Mesenchymal stem cell (in vitro differentiated cells and primary cell): ENCODE data around the gene DOCK2.
A peak's percentile ranks its signal among the peaks of the same experiment; 100 is the strongest.

Experiments
- DNase-seq: peaks from one replicate; pipeline ENCODE4 v3.0.0-alpha.2; 2013
- H2AFZ ChIP-seq: one replicate; pipeline ENCODE4 v1.6.1; 2013; ENCODE audit warnings: low read depth, mild to moderate bottlenecking, control low read depth, inconsistent platforms, low read length, moderate library complexity
- H2AK5ac ChIP-seq: 2 replicates; pipeline ENCODE4 v1.6.1; 2013; ENCODE audit warnings: low read length, moderate library complexity, mild to moderate bottlenecking, inconsistent platforms; ENCODE audit not compliant: severe bottlenecking
- H2BK120ac ChIP-seq: one replicate; pipeline ENCODE4 v1.6.1; 2013; ENCODE audit warnings: low read depth, mild to moderate bottlenecking, inconsistent platforms, low read length, moderate library complexity
- H2BK12ac ChIP-seq, 2 experiments: one replicate each; pipeline ENCODE4 v1.6.1; 2013; ENCODE audit warnings: inconsistent platforms in 2 of 2, low read length in 2 of 2, mild to moderate bottlenecking in 2 of 2, moderate library complexity in 2 of 2, control low read depth in 1 of 2
- H2BK15ac ChIP-seq: one replicate; pipeline ENCODE4 v1.6.1; 2013; ENCODE audit warnings: mild to moderate bottlenecking, low read depth, inconsistent platforms; ENCODE audit not compliant: poor library complexity, severe bottlenecking
- H2BK5ac ChIP-seq: 2 replicates; pipeline ENCODE4 v1.6.1; 2013; ENCODE audit warnings: low read depth, mild to moderate bottlenecking, low read length, control low read depth, inconsistent platforms; ENCODE audit not compliant: poor library complexity, severe bottlenecking
- H3K14ac ChIP-seq, 2 experiments: one replicate each; pipeline ENCODE4 v1.6.1; 2013; ENCODE audit warnings: inconsistent platforms in 2 of 2, low read length in 2 of 2, control low read depth in 1 of 2, mild to moderate bottlenecking in 1 of 2, moderate library complexity in 1 of 2
- H3K18ac ChIP-seq, 2 experiments: one replicate each; pipeline ENCODE4 v1.6.1; 2013; ENCODE audit warnings: inconsistent platforms in 2 of 2, low read length in 2 of 2, control low read depth in 1 of 2, low read depth in 1 of 2, mild to moderate bottlenecking in 1 of 2
- H3K23ac ChIP-seq, 2 experiments: one replicate each; pipeline ENCODE4 v1.6.1; 2013; ENCODE audit warnings: inconsistent platforms in 2 of 2, low read length in 2 of 2, mild to moderate bottlenecking in 2 of 2, moderate library complexity in 2 of 2, control low read depth in 1 of 2
- H3K27ac ChIP-seq: 2 replicates; pipeline ENCODE4 v1.5.1; 2013; ENCODE audit warnings: mild to moderate bottlenecking, moderate library complexity, low read length, control low read depth, inconsistent platforms; ENCODE audit not compliant: poor library complexity, severe bottlenecking
- H3K27me3 ChIP-seq, 2 experiments: 2 replicates each; pipeline versions ENCODE4 v1.6.1 to v1.7.0; 2013; ENCODE audit warnings: low read length in 2 of 2, mild to moderate bottlenecking in 2 of 2, moderate library complexity in 2 of 2, control low read depth in 1 of 2, inconsistent platforms in 1 of 2; ENCODE audit not compliant: control insufficient read depth in 1 of 2, insufficient read depth in 1 of 2
- H3K36me3 ChIP-seq, 2 experiments: 2 replicates each; pipeline versions ENCODE4 v1.6.1 to v1.7.0; 2013; ENCODE audit warnings: low read length in 2 of 2, control low read depth in 1 of 2, inconsistent platforms in 1 of 2, low read depth in 1 of 2, mild to moderate bottlenecking in 1 of 2; ENCODE audit not compliant: insufficient read depth in 2 of 2, control insufficient read depth in 1 of 2
- H3K4ac ChIP-seq, 2 experiments: one replicate each; pipeline ENCODE4 v1.6.1; 2013; ENCODE audit warnings: inconsistent platforms in 2 of 2, low read length in 2 of 2, mild to moderate bottlenecking in 2 of 2, moderate library complexity in 2 of 2, control low read depth in 1 of 2, low read depth in 1 of 2
- H3K4me1 ChIP-seq: 2 replicates; pipeline ENCODE4 v1.6.1; 2013; ENCODE audit warnings: low read depth, low read length, control low read depth; ENCODE audit not compliant: control insufficient read depth, insufficient read depth
- H3K4me2 ChIP-seq: 2 replicates; pipeline ENCODE4 v1.6.1; 2013; ENCODE audit warnings: low read length, mild to moderate bottlenecking, inconsistent platforms; ENCODE audit not compliant: poor library complexity, severe bottlenecking
- H3K4me3 ChIP-seq, 2 experiments: 2 replicates each; pipeline versions ENCODE4 v1.5.1 to v1.7.0; 2013; ENCODE audit warnings: low read length in 2 of 2, mild to moderate bottlenecking in 2 of 2, control low read depth in 1 of 2, low read depth in 1 of 2; ENCODE audit not compliant: insufficient read depth in 1 of 2
- H3K79me1 ChIP-seq: replicated peaks from 2 replicates; pipeline ENCODE4 v1.6.1; 2013; ENCODE audit warnings: mild to moderate bottlenecking, control low read depth, low read length, inconsistent platforms; ENCODE audit not compliant: poor library complexity, severe bottlenecking
- H3K9ac ChIP-seq: 2 replicates; pipeline ENCODE4 v1.7.0; 2013; ENCODE audit warnings: mild to moderate bottlenecking, low read length, moderate library complexity
- H3K9me3 ChIP-seq: 2 replicates; pipeline ENCODE4 v1.7.0; 2013; ENCODE audit warnings: mild to moderate bottlenecking, low read length; ENCODE audit not compliant: control insufficient read depth
- H4K8ac ChIP-seq: one replicate; pipeline ENCODE4 v1.6.1; 2013; ENCODE audit warnings: inconsistent platforms, mild to moderate bottlenecking, low read length, moderate library complexity
- H4K91ac ChIP-seq: one replicate; pipeline ENCODE4 v1.6.1; 2013; ENCODE audit warnings: mild to moderate bottlenecking, low read length, inconsistent platforms
- WGBS: methylation state at CpG from one replicate; pipeline ENCODE4 v1.1.7; 2013; ENCODE audit warnings: mixed read lengths; 5-methylcytosine and 5-hydroxymethylcytosine counted together

Gene DOCK2

DNA sequence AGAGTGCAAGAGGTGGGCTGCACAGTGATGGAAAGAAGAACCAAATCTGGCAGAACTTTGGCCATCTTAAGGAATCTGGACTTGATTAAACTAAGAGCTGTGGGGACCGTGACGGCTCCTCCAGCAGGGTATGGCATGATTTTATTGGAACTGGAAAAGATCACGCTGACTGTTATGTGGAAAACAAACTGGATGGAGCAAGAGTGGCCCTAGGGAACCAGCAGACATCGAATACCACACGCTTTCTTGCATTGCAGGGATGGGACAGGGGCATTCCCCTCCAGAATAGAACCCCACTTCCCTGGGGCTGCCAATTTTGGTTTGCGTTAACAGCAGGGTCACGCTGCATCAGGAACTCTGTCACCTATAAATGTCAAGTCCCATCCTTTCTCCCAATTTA lies 304.5 kb downstream of the DOCK2 start:
- no peak overlapping the region for H3K27ac ChIP-seq
- DNase-seq: no peak
- no peak overlapping the region for H4K91ac ChIP-seq
- no peaks in the 10 kb centered on the region for H3K36me3 ChIP-seq
- H3K27me3 ChIP-seq: no peaks in the 10 kb centered on the region
- no peak overlapping the region for H2BK12ac ChIP-seq
- no peak overlapping the region for H3K23ac ChIP-seq
- no peak overlapping the region for H3K18ac ChIP-seq
- H3K79me1 ChIP-seq: peaks cover 18% of the 10 kb centered on the region
- no peak overlapping the region for H2BK120ac ChIP-seq
- no peaks in the 10 kb centered on the region for H3K9me3 ChIP-seq
- no peak overlapping the region for H3K4ac ChIP-seq
- no peak overlapping the region for H3K14ac ChIP-seq
- WGBS: 97% methylated on average over 7 of the region's 7 CpGs
- no peak overlapping the region for H2AK5ac ChIP-seq
- H2AFZ ChIP-seq: no peak overlapping the region
- no peak overlapping the region for H4K8ac ChIP-seq
- peaks cover 10% of the 10 kb centered on the region for H3K4me1 ChIP-seq
- H2BK5ac ChIP-seq: no peak overlapping the region
- H2BK15ac ChIP-seq: no peak overlapping the region
- no peak overlapping the region for H3K4me2 ChIP-seq
- H3K9ac ChIP-seq: peak overlapping the region; percentile 66
- H3K4me3 ChIP-seq: peak overlapping the region in 1 of 2 experiments; percentile 17

- Histone ChIP-seq H3K23ac (peak overlapping the region in 1 of 2 experiments; percentile 63), H2BK120ac (no peak overlapping the region), H3K4me1 (peaks cover 11% of the 10 kb centered on the region), H3K9me3 (no peaks in the 10 kb centered on the region), H3K18ac (no peak overlapping the region), H4K8ac (no peak overlapping the region), H3K36me3 (no peaks in the 10 kb centered on the region), H2AK5ac (no peak overlapping the region), H3K27ac (no peak overlapping the region), H4K91ac (no peak overlapping the region), H2BK5ac (no peak overlapping the region), H2BK15ac (no peak overlapping the region), H3K4me2 (no peak overlapping the region), H3K79me1 (peaks cover 18% of the 10 kb centered on the region), H3K9ac (peak overlapping the region; percentile 66), H2BK12ac (no peak overlapping the region), H3K4ac (no peak overlapping the region), H2AFZ (no peak overlapping the region), H3K4me3 (peak overlapping the region in 1 of 2 experiments; percentile 17), H3K27me3 (no peaks in the 10 kb centered on the region), H3K14ac (no peak overlapping the region)
- no CpG with 5 or more reads among the region's 1 CpG for WGBS
- no peak for DNase-seq
Observed at GRCh38 chr5:169942181-169942580, 305.1 kb downstream of the DOCK2 start.

GRCh38 chr5:169943026-169943425 lies 306.0 kb downstream of the DOCK2 start:
- H3K27me3 ChIP-seq: no peaks in the 10 kb centered on the region

DNA sequence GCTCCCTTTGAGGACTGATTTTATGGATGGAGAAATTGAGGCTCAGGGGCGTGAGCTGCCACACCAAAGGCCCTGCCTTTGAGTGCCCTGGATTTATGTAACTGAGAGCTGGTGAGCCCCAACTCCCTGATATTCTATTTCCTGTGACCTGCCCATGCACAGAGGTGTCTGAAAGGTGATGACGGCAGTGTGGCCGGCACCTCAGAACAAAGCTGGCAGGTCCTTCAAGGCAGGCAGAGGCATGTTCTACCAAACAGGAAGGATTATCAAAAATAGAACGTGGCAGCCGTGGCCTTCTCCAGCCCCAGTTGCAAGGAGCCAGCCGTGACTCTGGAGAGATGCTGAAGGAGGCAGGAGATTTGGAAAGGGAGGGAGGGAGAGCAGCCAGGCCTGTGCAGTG lies 307.0 kb downstream of the DOCK2 start:
- Histone ChIP-seq H3K36me3 (peaks cover 0 to 6% of the 10 kb centered on the region in 2 experiments), H3K18ac (no peak overlapping the region), H2AK5ac (no peak overlapping the region), H3K4me3 (no peak overlapping the region), H3K4ac (peak overlapping the region in 1 of 2 experiments; percentile 20), H3K9ac (no peak overlapping the region), H3K79me1 (peaks cover 22% of the 10 kb centered on the region), H3K27me3 (no peaks in the 10 kb centered on the region), H3K4me1 (peaks cover 11% of the 10 kb centered on the region), H3K14ac (no peak overlapping the region), H2AFZ (no peak overlapping the region), H3K9me3 (no peaks in the 10 kb centered on the region), H2BK15ac (no peak overlapping the region), H3K4me2 (no peak overlapping the region), H2BK12ac (no peak overlapping the region), H3K23ac (no peak overlapping the region), H2BK5ac (no peak overlapping the region), H4K91ac (no peak overlapping the region), H4K8ac (peak overlapping the region; percentile 10), H3K27ac (no peak overlapping the region), H2BK120ac (no peak overlapping the region)
- 97% methylated on average over 6 of the region's 6 CpGs for WGBS
- no peak for DNase-seq

More at GRCh38 chr5:169943026-169943425, 306.0 kb downstream of the DOCK2 start:
- no peak overlapping the region for H2AK5ac ChIP-seq
- no peak overlapping the region for H2BK5ac ChIP-seq
- H4K8ac ChIP-seq: no peak overlapping the region
- H3K9ac ChIP-seq: peak overlapping the region; percentile 24
- H2AFZ ChIP-seq: no peak overlapping the region
- no peak overlapping the region for H2BK120ac ChIP-seq
- H3K18ac ChIP-seq: no peak overlapping the region
- no peak overlapping the region for H2BK12ac ChIP-seq
- no peak overlapping the region for H3K14ac ChIP-seq
- no peak overlapping the region for H3K4ac ChIP-seq
- DNase-seq: no peak
- no peak overlapping the region for H3K27ac ChIP-seq
- no peak overlapping the region for H4K91ac ChIP-seq
- H3K4me3 ChIP-seq: no peak overlapping the region
- no peak overlapping the region for H3K4me2 ChIP-seq
- H3K4me1 ChIP-seq: peaks cover 11% of the 10 kb centered on the region
- WGBS: 97% methylated on average over 3 of the region's 4 CpGs
- no peaks in the 10 kb centered on the region for H3K9me3 ChIP-seq
- H3K23ac ChIP-seq: no peak overlapping the region
- peaks cover 0 to 6% of the 10 kb centered on the region in 2 experiments for H3K36me3 ChIP-seq
- peaks cover 22% of the 10 kb centered on the region for H3K79me1 ChIP-seq
- H2BK15ac ChIP-seq: no peak overlapping the region
